ENCODE measurements around the gene CARS1. TPM values are rescaled to one million over a fixed set of nuclear protein-coding genes. Genes with fewer than 3 reads are reported as not detected.

CARS1 gene
- total and polyA plus RNA-seq, 2 donors (not counting 1 experiment from before 2014, with no cell fraction given): 31.3 to 49.5 TPM

DNA sequence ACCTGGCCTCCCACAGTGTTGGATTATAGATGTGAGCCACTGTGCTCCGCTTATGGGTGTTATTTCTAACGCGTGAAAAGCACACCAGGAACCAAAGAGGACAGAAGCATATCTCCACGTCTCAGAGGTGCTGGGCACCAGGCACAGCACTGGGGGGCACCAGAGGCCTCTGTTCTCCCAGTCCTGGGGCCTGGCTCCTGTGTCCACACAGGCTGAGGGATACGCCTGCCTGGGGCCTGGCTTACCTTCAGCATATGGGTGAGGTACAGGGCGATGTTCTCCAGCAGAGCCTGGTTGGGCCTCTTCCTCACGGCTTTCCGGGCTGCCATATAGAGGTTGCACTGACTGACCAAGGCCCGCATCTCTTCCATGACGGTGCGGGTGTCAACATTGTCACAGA is 40.4 kb downstream of the CARS1 start:
- intact Hi-C loops (cut with micrococcal nuclease): no loop called here
- Histone ChIP-seq H3K4me3 (ENCODE audit: control extremely low read depth in 1 of 5, extremely low read depth in 1 of 5, insufficient read depth in 1 of 5, low read depth in 2 of 5, low read length in 4 of 5) (no peak overlapping the region), H3K27ac (ENCODE audit: low read length in 2 of 2) (no peak overlapping the region), H4K20me1 (ENCODE audit: control insufficient read depth, insufficient read depth, low read length, poor library complexity, severe bottlenecking) (no peaks in the 10 kb centered on the region), H3K36me3 (replicated peaks in 1 of 2; ENCODE audit: control extremely low read depth in 1 of 2, control insufficient read depth in 1 of 2, extremely low read depth in 1 of 2, insufficient read depth in 2 of 2, low read length in 1 of 2) (peaks cover 3 to 63% of the 10 kb centered on the region in 2 experiments), H3K4me1 (ENCODE audit: control insufficient read depth in 2 of 2, insufficient read depth in 2 of 2, low read length in 2 of 2) (peaks cover under 1 to 20% of the 10 kb centered on the region in 2 donors), H3K9ac (ENCODE audit: low read length) (no peak overlapping the region), H3K4me2 (replicated peaks; ENCODE audit: low read depth, low read length, poor library complexity, severe bottlenecking) (no peak overlapping the region), H2AFZ (ENCODE audit: insufficient read depth, low read depth, low read length, poor library complexity, severe bottlenecking) (no peak overlapping the region), H3K27me3 (replicated peaks in 1 of 4; ENCODE audit: control extremely low read depth in 1 of 4, control insufficient read depth in 3 of 4, insufficient read depth in 4 of 4, low read length in 3 of 4) (no peaks in the 10 kb centered on the region), H3K79me2 (ENCODE audit: control insufficient read depth, insufficient read depth, low read length) (no peaks in the 10 kb centered on the region), H3K9me3 (ENCODE audit: control extremely low read depth in 1 of 3, control insufficient read depth in 2 of 3, insufficient read depth in 1 of 3, low read length in 2 of 3) (no peaks in the 10 kb centered on the region)
- Mint-ChIP-seq H3K27ac (no peak overlapping the region), H3K4me1 (peaks cover under 1% of the 10 kb centered on the region), H3K27me3 (no peaks in the 10 kb centered on the region), H3K9me3 (ENCODE audit: insufficient read depth) (no peaks in the 10 kb centered on the region), H3K4me3 (no peak overlapping the region)
- ATAC-seq (ENCODE audit: low read depth) (no peak), DNase-seq (no peak)
- TF ChIP-seq, protein P1, sequence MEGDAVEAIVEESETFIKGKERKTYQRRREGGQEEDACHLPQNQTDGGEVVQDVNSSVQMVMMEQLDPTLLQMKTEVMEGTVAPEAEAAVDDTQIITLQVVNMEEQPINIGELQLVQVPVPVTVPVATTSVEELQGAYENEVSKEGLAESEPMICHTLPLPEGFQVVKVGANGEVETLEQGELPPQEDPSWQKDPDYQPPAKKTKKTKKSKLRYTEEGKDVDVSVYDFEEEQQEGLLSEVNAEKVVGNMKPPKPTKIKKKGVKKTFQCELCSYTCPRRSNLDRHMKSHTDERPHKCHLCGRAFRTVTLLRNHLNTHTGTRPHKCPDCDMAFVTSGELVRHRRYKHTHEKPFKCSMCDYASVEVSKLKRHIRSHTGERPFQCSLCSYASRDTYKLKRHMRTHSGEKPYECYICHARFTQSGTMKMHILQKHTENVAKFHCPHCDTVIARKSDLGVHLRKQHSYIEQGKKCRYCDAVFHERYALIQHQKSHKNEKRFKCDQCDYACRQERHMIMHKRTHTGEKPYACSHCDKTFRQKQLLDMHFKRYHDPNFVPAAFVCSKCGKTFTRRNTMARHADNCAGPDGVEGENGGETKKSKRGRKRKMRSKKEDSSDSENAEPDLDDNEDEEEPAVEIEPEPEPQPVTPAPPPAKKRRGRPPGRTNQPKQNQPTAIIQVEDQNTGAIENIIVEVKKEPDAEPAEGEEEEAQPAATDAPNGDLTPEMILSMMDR (IDR thresholded peaks at IDR 0.05): no peak
- TF ChIP-seq EZH2 (IDR thresholded peaks at IDR 0.05; ENCODE audit: borderline replicate concordance, insufficient read depth, low read depth, low read length, poor library complexity, severe bottlenecking): no peak
- 98% methylated on average over 8 of the region's 11 CpGs for WGBS (ENCODE audit: insufficient coverage)
- ChIA-PET POLR2A (interaction anchor here (0.5 kb wide), 1 partner anchor 172 kb away, joined by 4 read pairs; no protein-coding TSS in a partner anchor), CTCF (interaction anchor here (1.2 kb wide), 1 partner anchor 74 kb away, joined by 3 read pairs; no protein-coding TSS in a partner anchor)

DNA sequence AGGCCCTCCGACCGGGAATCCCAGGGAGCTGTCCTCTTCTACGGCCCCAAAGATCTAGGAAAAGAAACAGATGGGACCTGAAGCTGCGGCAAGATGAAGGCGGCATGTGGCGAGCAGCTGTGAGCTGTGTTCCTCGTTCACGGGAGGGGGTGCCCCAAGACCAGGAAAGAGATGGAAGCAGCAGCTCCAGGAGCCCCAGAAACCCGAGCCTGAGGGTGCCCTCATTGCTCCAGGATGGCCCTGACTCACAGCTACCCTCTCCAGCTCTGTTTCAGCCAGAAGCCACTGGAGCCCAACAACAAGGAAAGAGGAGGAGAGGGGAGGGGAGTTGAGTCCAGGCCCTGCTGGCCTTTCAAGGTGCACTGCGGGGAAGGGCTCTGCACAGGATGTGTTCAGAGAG is 41.4 kb downstream of the CARS1 start:
- H3K9me3 ChIP-seq (ENCODE audit: control extremely low read depth in 1 of 3, control insufficient read depth in 2 of 3, insufficient read depth in 1 of 3, low read length in 2 of 3): no peaks in the 10 kb centered on the region
- H3K4me3 Mint-ChIP-seq: no peak overlapping the region
- H3K27me3 Mint-ChIP-seq: no peaks in the 10 kb centered on the region
- 96% methylated on average over 9 of the region's 10 CpGs for WGBS (ENCODE audit: insufficient coverage)
- peaks cover 0 to 17% of the 10 kb centered on the region in 2 donors for H3K4me1 ChIP-seq (ENCODE audit: control insufficient read depth in 2 of 2, insufficient read depth in 2 of 2, low read length in 2 of 2)
- H3K4me2 ChIP-seq (replicated peaks; ENCODE audit: low read depth, low read length, poor library complexity, severe bottlenecking): no peak overlapping the region
- H3K27ac ChIP-seq (ENCODE audit: low read length in 2 of 2): no peak overlapping the region
- no peak for DNase-seq
- TF ChIP-seq, protein P1 (IDR thresholded peaks at IDR 0.05): no peak
- TF ChIP-seq EZH2 (IDR thresholded peaks at IDR 0.05; ENCODE audit: borderline replicate concordance, insufficient read depth, low read depth, low read length, poor library complexity, severe bottlenecking): no peak
- H3K4me1 Mint-ChIP-seq: no peaks in the 10 kb centered on the region
- no peaks in the 10 kb centered on the region for H3K79me2 ChIP-seq (ENCODE audit: control insufficient read depth, insufficient read depth, low read length)
- no peak overlapping the region for H3K4me3 ChIP-seq (ENCODE audit: control extremely low read depth in 1 of 5, extremely low read depth in 1 of 5, insufficient read depth in 1 of 5, low read depth in 2 of 5, low read length in 4 of 5)
- no peaks in the 10 kb centered on the region for H3K9me3 Mint-ChIP-seq (ENCODE audit: insufficient read depth)
- no peaks in the 10 kb centered on the region for H4K20me1 ChIP-seq (ENCODE audit: control insufficient read depth, insufficient read depth, low read length, poor library complexity, severe bottlenecking)
- POLR2A ChIA-PET: no interaction called here
- no peak for ATAC-seq (ENCODE audit: low read depth)
- no peak overlapping the region for H3K27ac Mint-ChIP-seq
- H3K27me3 ChIP-seq (replicated peaks in 1 of 4; ENCODE audit: control extremely low read depth in 1 of 4, control insufficient read depth in 3 of 4, insufficient read depth in 4 of 4, low read length in 3 of 4): no peaks in the 10 kb centered on the region
- CTCF ChIA-PET: interaction anchor here (0.7 kb wide), 2 partner anchors 40 to 54 kb away, joined by 3 read pairs; no protein-coding TSS in a partner anchor
- intact Hi-C loops (cut with micrococcal nuclease): no loop called here
- H2AFZ ChIP-seq (ENCODE audit: insufficient read depth, low read depth, low read length, poor library complexity, severe bottlenecking): no peak overlapping the region
- no peak overlapping the region for H3K9ac ChIP-seq (ENCODE audit: low read length)
- H3K36me3 ChIP-seq (replicated peaks in 1 of 2; ENCODE audit: control extremely low read depth in 1 of 2, control insufficient read depth in 1 of 2, extremely low read depth in 1 of 2, insufficient read depth in 2 of 2, low read length in 1 of 2): peaks cover 3 to 69% of the 10 kb centered on the region in 2 experiments

Measured in B cell (primary cell).